Mucosa of rectum (tissue), 2 donors: Measurements from ENCODE around the gene MYO1F.
A peak's percentile ranks its signal among the peaks of the same experiment; 100 is the strongest.

Experiments
- H3K27ac ChIP-seq, 2 donors: one replicate each; pipeline ENCODE4 v1.7.0; 2013; ENCODE audit warnings: inconsistent platforms in 2 of 2, low read depth in 2 of 2, low read length in 2 of 2
- H3K27me3 ChIP-seq, 2 donors: one replicate each; pipeline ENCODE4 v1.7.0; 2013; ENCODE audit warnings: low read length in 2 of 2; ENCODE audit not compliant: control insufficient read depth in 2 of 2, insufficient read depth in 2 of 2
- H3K36me3 ChIP-seq, 2 donors: one replicate each; pipeline ENCODE4 v1.7.0; 2013; ENCODE audit warnings: low read length in 2 of 2; ENCODE audit not compliant: control insufficient read depth in 2 of 2, insufficient read depth in 2 of 2
- H3K4me1 ChIP-seq, 2 donors: one replicate each; pipeline ENCODE4 v1.7.0; 2013; ENCODE audit warnings: low read length in 2 of 2, mild to moderate bottlenecking in 1 of 2; ENCODE audit not compliant: control insufficient read depth in 2 of 2, insufficient read depth in 2 of 2
- H3K4me3 ChIP-seq, 2 donors: one replicate each; pipeline ENCODE4 v1.7.0; 2013; ENCODE audit warnings: low read length in 2 of 2
- H3K9ac ChIP-seq, 2 donors: one replicate each; pipeline ENCODE4 v1.7.0; 2013; ENCODE audit warnings: low read length in 2 of 2, low read depth in 1 of 2, mild to moderate bottlenecking in 1 of 2
- H3K9me3 ChIP-seq, 2 donors: one replicate each; pipeline ENCODE4 v1.7.0; 2013; ENCODE audit warnings: low read length in 2 of 2; ENCODE audit not compliant: control insufficient read depth in 2 of 2
- donor health status: healthy.
- donor health status: Normal muscosa, but diverticular disease.

MYO1F gene

GRCh38 chr19:8487137-8487851 is 89.9 kb downstream of the MYO1F start:
- H3K27ac ChIP-seq = peak overlapping the region; percentile 9 to 46

GRCh38 chr19:8486661-8487136 is 90.5 kb downstream of the MYO1F start:
- Histone ChIP-seq H3K4me1 (peaks cover 0 to 4% of the 10 kb centered on the region in 2 donors), H3K9ac (no peak overlapping the region), H3K4me3 (no peak overlapping the region), H3K27ac (peak overlapping the region in 1 of 2 donors; percentile 46), H3K9me3 (no peaks in the 10 kb centered on the region), H3K36me3 (peaks cover 50 to 61% of the 10 kb centered on the region in 2 donors), H3K27me3 (no peaks in the 10 kb centered on the region)

More at GRCh38 chr19:8487137-8487851, 89.9 kb downstream of the MYO1F start:
- no peak overlapping the region for H3K4me3 ChIP-seq
- H3K36me3 ChIP-seq = peaks cover 47 to 59% of the 10 kb centered on the region in 2 donors
- peaks cover 0 to 4% of the 10 kb centered on the region in 2 donors for H3K4me1 ChIP-seq
- no peak overlapping the region for H3K9ac ChIP-seq
- no peaks in the 10 kb centered on the region for H3K9me3 ChIP-seq
- H3K27me3 ChIP-seq = no peaks in the 10 kb centered on the region

- Histone ChIP-seq H3K4me1 (peaks cover 0 to 4% of the 10 kb centered on the region in 2 donors), H3K36me3 (peaks cover 57 to 70% of the 10 kb centered on the region in 2 donors), H3K9me3 (no peaks in the 10 kb centered on the region), H3K27ac (peak overlapping the region in 1 of 2 donors; percentile 46), H3K4me3 (no peak overlapping the region), H3K9ac (no peak overlapping the region), H3K27me3 (no peaks in the 10 kb centered on the region)
Observed at GRCh38 chr19:8485561-8486371, 91.5 kb downstream of the MYO1F start.

- H3K9ac ChIP-seq = no peak overlapping the region
- H3K27ac ChIP-seq = no peak overlapping the region
- H3K36me3 ChIP-seq = peaks cover 60 to 73% of the 10 kb centered on the region in 2 donors
Observed at GRCh38 chr19:8484331-8484894, 92.8 kb downstream of the MYO1F start.

GRCh38 chr19:8483165-8483564 is 94.1 kb downstream of the MYO1F start:
- Histone ChIP-seq H3K9me3 (no peaks in the 10 kb centered on the region), H3K36me3 (peaks cover 64 to 68% of the 10 kb centered on the region in 2 donors), H3K4me1 (peaks cover 0 to 4% of the 10 kb centered on the region in 2 donors), H3K4me3 (no peak overlapping the region), H3K27me3 (no peaks in the 10 kb centered on the region), H3K9ac (no peak overlapping the region), H3K27ac (no peak overlapping the region)

More at GRCh38 chr19:8484331-8484894, 92.8 kb downstream of the MYO1F start:
- Histone ChIP-seq H3K4me3 (no peak overlapping the region), H3K27me3 (no peaks in the 10 kb centered on the region), H3K4me1 (peaks cover 0 to 4% of the 10 kb centered on the region in 2 donors), H3K9me3 (no peaks in the 10 kb centered on the region)

GRCh38 chr19:8482696-8483095 is 94.5 kb downstream of the MYO1F start:
- Histone ChIP-seq H3K9me3 (no peaks in the 10 kb centered on the region), H3K4me1 (peaks cover 0 to 4% of the 10 kb centered on the region in 2 donors), H3K27ac (no peak overlapping the region), H3K4me3 (no peak overlapping the region), H3K9ac (no peak overlapping the region), H3K27me3 (no peaks in the 10 kb centered on the region), H3K36me3 (peaks cover 64 to 67% of the 10 kb centered on the region in 2 donors)

- Histone ChIP-seq H3K4me1 (peaks cover 0 to 1% of the 10 kb centered on the region in 2 donors), H3K9me3 (no peaks in the 10 kb centered on the region), H3K9ac (no peak overlapping the region), H3K27ac (no peak overlapping the region), H3K4me3 (no peak overlapping the region), H3K36me3 (peaks cover 61 to 63% of the 10 kb centered on the region in 2 donors), H3K27me3 (no peaks in the 10 kb centered on the region)
Observed at GRCh38 chr19:8481616-8482015, 95.6 kb downstream of the MYO1F start.

GRCh38 chr19:8481201-8481600 is 96.0 kb downstream of the MYO1F start:
- no peaks in the 10 kb centered on the region for H3K4me1 ChIP-seq
- H3K4me3 ChIP-seq = no peak overlapping the region
- no peaks in the 10 kb centered on the region for H3K9me3 ChIP-seq
- H3K27ac ChIP-seq = no peak overlapping the region
- no peak overlapping the region for H3K9ac ChIP-seq
- peaks cover 59 to 63% of the 10 kb centered on the region in 2 donors for H3K36me3 ChIP-seq
- no peaks in the 10 kb centered on the region for H3K27me3 ChIP-seq

GRCh38 chr19:8478598-8478997 is 98.6 kb downstream of the MYO1F start:
- Histone ChIP-seq H3K27me3 (no peaks in the 10 kb centered on the region), H3K4me1 (no peaks in the 10 kb centered on the region), H3K9ac (no peak overlapping the region), H3K36me3 (peaks cover 62% of the 10 kb centered on the region in 2 donors), H3K27ac (no peak overlapping the region), H3K9me3 (no peaks in the 10 kb centered on the region), H3K4me3 (no peak overlapping the region)

GRCh38 chr19:8477889-8478288 is 99.4 kb downstream of the MYO1F start:
- no peak overlapping the region for H3K9ac ChIP-seq
- no peaks in the 10 kb centered on the region for H3K27me3 ChIP-seq
- no peak overlapping the region for H3K4me3 ChIP-seq
- H3K36me3 ChIP-seq = peaks cover 57 to 58% of the 10 kb centered on the region in 2 donors
- H3K9me3 ChIP-seq = no peaks in the 10 kb centered on the region
- H3K4me1 ChIP-seq = no peaks in the 10 kb centered on the region
- H3K27ac ChIP-seq = no peak overlapping the region
